Progenitor cell of endocrine pancreas (in vitro differentiated cells): ENCODE results near the gene PRKCQ. TPM values are rescaled to one million over a fixed set of nuclear protein-coding genes. Genes with fewer than 3 reads are reported as not detected.

Experiments used
- DNase-seq: peaks from one replicate; pipeline ENCODE4 v3.0.0; 2021; ENCODE audit warnings: low spot score; ENCODE audit not compliant: unreplicated experiment
- H3K27ac Mint-ChIP-seq: 2 replicates; pipeline ENCODE4 v1.8.0; 2021; ENCODE audit warnings: mild to moderate bottlenecking, moderate library complexity, mixed read lengths
- H3K27me3 Mint-ChIP-seq: 2 replicates; pipeline ENCODE4 v1.8.0; 2021; ENCODE audit warnings: mixed read lengths
- H3K36me3 Mint-ChIP-seq: 2 replicates; pipeline ENCODE4 v1.8.0; 2022; ENCODE audit warnings: mixed read lengths; ENCODE audit not compliant: insufficient read depth
- H3K4me1 Mint-ChIP-seq: 2 replicates; pipeline ENCODE4 v1.8.0; 2021; ENCODE audit warnings: low read depth, mixed read lengths
- H3K4me3 Mint-ChIP-seq: 2 replicates; pipeline ENCODE4 v1.8.0; 2021; ENCODE audit warnings: low read depth, mild to moderate bottlenecking, moderate library complexity, mixed read lengths
- H3K9me3 Mint-ChIP-seq: 2 replicates; pipeline ENCODE4 v1.8.0; 2021; ENCODE audit warnings: low read depth, mixed read lengths
- total RNA-seq: library from RNA; stranded (reverse); gene quantifications from 2 replicates; pipeline ENCODE4 v1.2.1, GENCODE V29; 2021
- TF ChIP-seq, protein P1 (sequence below): fragments of 200-600 bp; sonication (generic); IDR thresholded peaks from one replicate; pipeline ENCODE4 v1.5.0; 2021; ENCODE audit warnings: antibody characterized with exemption, mild to moderate bottlenecking; ENCODE audit not compliant: unreplicated experiment

Gene PRKCQ
- total RNA-seq, 1 donor from 2014 or later, result 5.6 TPM

DNA sequence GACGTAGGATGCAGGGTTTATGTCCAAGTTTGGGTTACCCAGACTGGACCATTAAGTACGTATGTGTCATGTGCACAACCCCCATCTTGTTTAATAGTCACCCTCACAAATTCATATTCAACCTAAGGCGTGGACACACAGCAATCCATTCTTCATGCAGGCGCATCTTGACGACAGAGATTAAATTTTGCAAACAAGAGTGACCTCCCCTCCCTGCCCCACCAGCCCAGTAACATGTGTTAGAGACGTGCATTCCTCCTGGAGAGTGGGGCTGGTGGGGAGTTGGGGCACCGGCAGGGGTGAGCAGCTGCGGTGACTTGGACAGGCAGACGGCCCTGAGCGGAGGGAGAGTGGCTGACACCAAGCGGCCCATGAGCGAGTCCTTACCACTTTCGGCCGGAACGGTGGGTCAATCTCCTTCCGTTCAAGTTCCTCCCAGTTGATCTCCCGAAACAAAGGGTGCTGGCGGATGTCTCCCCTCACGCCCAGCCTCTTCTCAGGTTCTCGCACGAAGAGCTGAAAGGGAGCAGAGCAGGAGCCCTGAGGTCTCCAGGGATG, 149.6 kb downstream of the PRKCQ start:
- Mint-ChIP-seq H3K36me3 (peaks cover 8% of the 10 kb centered on the region), H3K4me1 (peaks cover 3% of the 10 kb centered on the region), H3K4me3 (no peak overlapping the region), H3K27ac (no peak overlapping the region), H3K9me3 (no peaks in the 10 kb centered on the region), H3K27me3 (peaks cover 3% of the 10 kb centered on the region)
- DNase-seq, result no peak
- TF ChIP-seq, protein P1, sequence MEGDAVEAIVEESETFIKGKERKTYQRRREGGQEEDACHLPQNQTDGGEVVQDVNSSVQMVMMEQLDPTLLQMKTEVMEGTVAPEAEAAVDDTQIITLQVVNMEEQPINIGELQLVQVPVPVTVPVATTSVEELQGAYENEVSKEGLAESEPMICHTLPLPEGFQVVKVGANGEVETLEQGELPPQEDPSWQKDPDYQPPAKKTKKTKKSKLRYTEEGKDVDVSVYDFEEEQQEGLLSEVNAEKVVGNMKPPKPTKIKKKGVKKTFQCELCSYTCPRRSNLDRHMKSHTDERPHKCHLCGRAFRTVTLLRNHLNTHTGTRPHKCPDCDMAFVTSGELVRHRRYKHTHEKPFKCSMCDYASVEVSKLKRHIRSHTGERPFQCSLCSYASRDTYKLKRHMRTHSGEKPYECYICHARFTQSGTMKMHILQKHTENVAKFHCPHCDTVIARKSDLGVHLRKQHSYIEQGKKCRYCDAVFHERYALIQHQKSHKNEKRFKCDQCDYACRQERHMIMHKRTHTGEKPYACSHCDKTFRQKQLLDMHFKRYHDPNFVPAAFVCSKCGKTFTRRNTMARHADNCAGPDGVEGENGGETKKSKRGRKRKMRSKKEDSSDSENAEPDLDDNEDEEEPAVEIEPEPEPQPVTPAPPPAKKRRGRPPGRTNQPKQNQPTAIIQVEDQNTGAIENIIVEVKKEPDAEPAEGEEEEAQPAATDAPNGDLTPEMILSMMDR, result no peak

DNA sequence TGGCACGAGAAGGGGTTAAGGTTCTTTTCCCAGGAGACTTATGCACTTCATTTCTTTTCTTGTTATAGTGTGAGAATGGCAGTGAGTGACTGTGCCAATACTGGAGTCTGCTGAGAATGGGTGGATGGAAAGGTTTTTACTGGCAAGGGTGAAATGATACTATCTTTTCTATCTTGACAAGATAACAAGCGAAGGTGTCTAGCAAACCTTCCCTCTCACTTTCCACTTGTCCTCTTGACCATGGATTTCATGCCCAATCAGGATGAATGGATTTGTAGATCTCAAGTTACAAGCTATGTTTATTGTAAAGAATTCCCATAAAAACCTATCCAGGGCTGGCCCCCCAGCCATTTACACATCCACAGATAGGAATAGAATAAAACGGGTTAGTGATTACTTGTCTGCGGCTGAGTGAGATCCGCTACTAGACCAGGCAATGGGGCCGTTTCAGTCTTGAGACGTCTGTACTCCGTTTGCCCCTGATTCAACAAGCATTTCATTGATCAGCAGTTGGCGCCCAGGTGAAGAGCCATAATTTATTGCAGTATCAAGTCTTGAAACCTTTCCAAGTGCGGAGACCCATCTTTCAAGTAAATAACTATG, 152.6 kb downstream of the PRKCQ start:
- Mint-ChIP-seq H3K4me1 (peaks cover 2% of the 10 kb centered on the region), H3K27me3 (no peaks in the 10 kb centered on the region), H3K9me3 (no peaks in the 10 kb centered on the region), H3K27ac (no peak overlapping the region), H3K4me3 (no peak overlapping the region), H3K36me3 (peaks cover 8% of the 10 kb centered on the region)
- no peak for DNase-seq
- TF ChIP-seq, protein P1, result no peak

DNA sequence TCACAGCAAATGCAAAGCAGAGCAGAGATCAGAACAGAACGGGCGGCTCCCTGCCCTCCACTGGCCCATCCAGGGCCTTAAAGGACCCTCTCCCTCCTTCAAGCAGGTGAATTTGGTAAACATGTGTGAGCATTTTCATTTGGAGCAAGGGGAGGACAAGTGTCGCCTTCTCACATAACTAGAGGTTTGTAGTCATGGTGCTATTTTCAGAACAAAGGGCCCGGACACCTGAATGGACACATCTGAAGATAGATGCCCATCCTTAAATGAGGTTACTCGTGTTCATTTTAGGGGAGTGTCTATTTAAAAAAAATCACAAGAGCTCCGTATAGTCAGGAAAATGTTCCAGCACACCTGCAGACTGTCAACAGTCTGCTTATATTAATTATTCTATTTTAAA, 153.8 kb downstream of the PRKCQ start:
- no peaks in the 10 kb centered on the region for H3K4me1 Mint-ChIP-seq
- no peaks in the 10 kb centered on the region for H3K9me3 Mint-ChIP-seq
- H3K27ac Mint-ChIP-seq, result no peak overlapping the region
- peaks cover 8% of the 10 kb centered on the region for H3K36me3 Mint-ChIP-seq
- no peak for DNase-seq
- no peaks in the 10 kb centered on the region for H3K27me3 Mint-ChIP-seq
- no peak overlapping the region for H3K4me3 Mint-ChIP-seq
- TF ChIP-seq, protein P1, result no peak

DNA sequence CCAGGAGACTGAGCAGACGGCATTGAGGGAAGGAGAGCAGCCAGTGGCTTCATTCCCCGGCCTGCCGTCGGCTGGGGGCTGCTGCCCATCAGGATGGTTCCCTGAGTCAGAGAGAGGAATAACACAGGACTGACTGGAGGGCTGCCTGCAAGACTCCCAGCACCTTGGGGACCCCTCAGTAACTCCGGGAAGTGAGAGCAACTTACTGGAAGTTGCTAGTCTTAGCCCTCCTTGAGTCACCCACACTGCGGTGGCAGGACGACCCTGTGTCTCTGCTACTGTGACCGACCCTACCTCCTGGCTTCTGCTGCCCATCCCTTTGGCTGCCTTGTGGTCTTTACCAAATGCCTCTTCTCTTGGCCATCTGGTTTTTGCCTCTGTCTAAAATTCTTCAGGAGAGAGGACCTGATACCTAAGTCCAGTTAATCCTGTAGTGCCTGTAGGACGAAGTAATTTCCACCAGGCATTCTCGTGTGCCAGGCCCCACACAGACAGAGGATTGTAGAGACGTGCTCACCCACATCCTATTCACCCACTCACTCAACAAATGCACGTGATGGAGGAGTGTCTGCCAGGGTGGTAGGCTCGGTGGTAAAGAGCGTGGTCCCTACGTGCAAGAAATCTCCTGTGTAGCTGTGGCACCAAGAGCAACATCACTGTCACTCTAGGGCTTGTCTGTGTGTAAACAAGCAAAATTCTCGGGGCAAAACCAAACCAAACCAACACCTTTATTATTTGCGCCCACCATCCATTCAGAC, 156.5 kb downstream of the PRKCQ start:
- peaks cover 4% of the 10 kb centered on the region for H3K27me3 Mint-ChIP-seq
- no peak overlapping the region for H3K27ac Mint-ChIP-seq

DNA sequence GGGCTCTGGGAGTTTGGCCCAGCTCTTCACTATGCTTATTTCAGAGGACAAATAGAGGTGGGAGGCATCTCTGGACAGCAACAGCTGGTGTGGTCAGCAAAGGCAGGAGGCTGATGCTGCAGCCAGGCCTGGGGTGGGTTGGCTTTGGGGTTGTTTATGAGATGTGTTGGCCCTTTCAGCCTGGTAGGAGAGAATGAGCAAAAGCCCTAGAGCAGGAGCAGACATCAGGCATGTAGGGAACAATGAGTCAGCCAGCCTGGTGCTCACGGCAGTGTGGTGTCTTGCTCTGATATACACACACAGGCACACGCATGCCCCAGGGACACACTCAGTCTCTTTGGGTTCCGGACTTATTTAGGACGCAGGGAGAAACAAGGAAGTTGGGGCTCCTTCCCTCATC, 157.1 kb downstream of the PRKCQ start:
- peaks cover 4% of the 10 kb centered on the region for H3K9me3 Mint-ChIP-seq
- TF ChIP-seq, protein P1, result no peak
- H3K4me1 Mint-ChIP-seq, result no peaks in the 10 kb centered on the region
- H3K27ac Mint-ChIP-seq, result no peak overlapping the region
- H3K27me3 Mint-ChIP-seq, result peaks cover 4% of the 10 kb centered on the region
- no peak overlapping the region for H3K4me3 Mint-ChIP-seq
- DNase-seq, result no peak
- H3K36me3 Mint-ChIP-seq, result peaks cover 6% of the 10 kb centered on the region

More for the DNA sequence above, 156.5 kb downstream of the PRKCQ start:
- Mint-ChIP-seq H3K4me3 (no peak overlapping the region), H3K4me1 (no peaks in the 10 kb centered on the region), H3K9me3 (peaks cover 4% of the 10 kb centered on the region), H3K36me3 (peaks cover 6% of the 10 kb centered on the region)
- TF ChIP-seq, protein P1, result no peak
- no peak for DNase-seq
